Inflammatory macrophage treated with lipopolysaccharide for 4 hours (primary cell): Measurements from ENCODE around the gene CBLN3.
A peak's percentile ranks its signal among the peaks of the same experiment; 100 is the strongest.

Experiments
- DNase-seq: peaks from one replicate; pipeline ENCODE4 v3.0.0-alpha.2; 2020

Gene CBLN3

GRCh38 chr14:24438223-24439097 is 9.0 kb upstream of the CBLN3 start:
- peak; percentile 84 for DNase-seq

GRCh38 chr14:24437736-24438067 is 8.2 kb upstream of the CBLN3 start:
- no peak for DNase-seq

- DNase-seq, result no peak
Observed at GRCh38 chr14:24437020-24437735, 7.7 kb upstream of the CBLN3 start.

GRCh38 chr14:24436355-24437019 is 7.0 kb upstream of the CBLN3 start:
- DNase-seq, result peak; percentile 61

- DNase-seq, result no peak
Observed at GRCh38 chr14:24435998-24436354, 6.5 kb upstream of the CBLN3 start.

- no peak for DNase-seq
Observed at GRCh38 chr14:24435192-24435810, 5.8 kb upstream of the CBLN3 start.

GRCh38 chr14:24434676-24435075 is 5.2 kb upstream of the CBLN3 start:
- no peak for DNase-seq

- no peak for DNase-seq
Observed at GRCh38 chr14:24434036-24434435, 4.6 kb upstream of the CBLN3 start.

GRCh38 chr14:24432259-24433131 is 3.0 kb upstream of the CBLN3 start:
- DNase-seq, result no peak

GRCh38 chr14:24431569-24432258 is 2.2 kb upstream of the CBLN3 start:
- DNase-seq, result peak; percentile 90

- peak; percentile 87 for DNase-seq
Observed at GRCh38 chr14:24430682-24431568, 1.5 kb upstream of the CBLN3 start.

GRCh38 chr14:24430143-24430681 is 744 bp upstream of the CBLN3 start:
- DNase-seq, result peak; percentile 83

- DNase-seq, result no peak
Observed at GRCh38 chr14:24428628-24429394, 657 bp downstream of the CBLN3 start.

GRCh38 chr14:24427537-24428508 is 1.6 kb downstream of the CBLN3 start:
- DNase-seq, result no peak

GRCh38 chr14:24426912-24427536 is 2.4 kb downstream of the CBLN3 start:
- no peak for DNase-seq

GRCh38 chr14:24426150-24426911 is 3.1 kb downstream of the CBLN3 start:
- no peak for DNase-seq

- peak; percentile 67 for DNase-seq
Observed at GRCh38 chr14:24425704-24426103, 3.8 kb downstream of the CBLN3 start.
